IPS-NIHi7 (cell line): ENCODE data around the gene NDUFAF3.
"Not testable (repeated sequence)": the region's sequence is repeated elsewhere in the genome, so short reads cannot be mapped to it uniquely, and the experiment has no call there.

ENCODE experiments used
- DNase-seq: peaks from one replicate; pipeline ENCODE4 v3.0.0; 2012; ENCODE audit warnings: mixed read lengths; ENCODE audit errors: extremely low spot score

NDUFAF3 gene

DNA sequence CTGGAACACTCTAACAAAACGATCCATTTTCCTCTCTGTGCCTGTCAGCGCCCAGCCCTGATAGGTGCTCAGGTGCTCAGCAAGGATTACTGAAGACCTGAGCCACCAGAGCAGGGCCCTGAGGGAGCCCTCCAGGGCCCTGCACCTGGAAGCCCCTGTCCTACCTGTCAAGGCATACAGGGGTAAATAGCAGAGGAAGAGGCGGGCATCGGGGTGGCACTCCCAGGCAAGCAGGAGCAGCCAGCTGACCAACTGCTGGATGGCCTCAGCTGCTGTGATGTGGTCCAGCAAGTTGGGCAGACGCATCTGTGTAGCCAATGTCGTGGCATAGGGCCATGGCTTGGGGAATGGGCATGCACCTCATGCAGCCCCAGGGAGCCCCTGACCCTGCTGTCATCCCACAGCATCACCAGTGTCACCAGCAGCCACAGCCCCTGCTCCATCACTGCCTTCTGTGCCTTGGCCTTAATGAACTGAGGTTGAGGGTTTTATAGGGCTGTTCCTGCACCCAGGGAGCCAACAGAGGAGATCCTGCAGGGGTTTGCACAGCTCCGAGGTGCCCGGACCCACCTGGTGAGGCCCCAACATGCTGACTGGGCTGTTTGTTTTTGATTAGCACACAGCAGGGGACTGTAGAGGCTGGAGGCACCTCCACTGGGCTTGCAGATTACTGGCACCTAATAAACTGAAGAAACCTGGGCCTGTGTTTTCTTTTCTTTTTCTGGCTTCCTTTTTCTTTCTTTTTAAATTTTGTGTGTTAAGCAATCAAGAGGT is 22.6 kb upstream of the NDUFAF3 start:
- no peak for DNase-seq

DNA sequence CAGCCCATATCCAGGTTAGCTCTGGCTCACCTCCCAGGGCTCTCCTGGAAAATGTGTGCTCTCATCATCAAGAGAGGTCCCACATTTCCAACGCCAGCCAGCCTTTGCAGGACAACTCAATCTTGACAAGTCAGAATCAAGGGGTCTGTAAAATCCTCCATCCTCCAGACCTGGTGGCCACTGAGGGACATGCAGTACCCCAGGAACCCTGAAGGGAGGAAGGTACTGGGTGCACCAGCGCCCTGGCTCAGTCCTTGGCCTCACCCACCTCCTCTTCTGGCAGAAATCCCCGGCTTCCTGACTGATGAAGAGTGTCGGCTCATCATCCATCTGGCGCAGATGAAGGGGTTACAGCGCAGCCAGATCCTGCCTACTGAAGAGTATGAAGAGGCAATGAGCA is 20.8 kb upstream of the NDUFAF3 start:
- DNase-seq, result no peak

DNA sequence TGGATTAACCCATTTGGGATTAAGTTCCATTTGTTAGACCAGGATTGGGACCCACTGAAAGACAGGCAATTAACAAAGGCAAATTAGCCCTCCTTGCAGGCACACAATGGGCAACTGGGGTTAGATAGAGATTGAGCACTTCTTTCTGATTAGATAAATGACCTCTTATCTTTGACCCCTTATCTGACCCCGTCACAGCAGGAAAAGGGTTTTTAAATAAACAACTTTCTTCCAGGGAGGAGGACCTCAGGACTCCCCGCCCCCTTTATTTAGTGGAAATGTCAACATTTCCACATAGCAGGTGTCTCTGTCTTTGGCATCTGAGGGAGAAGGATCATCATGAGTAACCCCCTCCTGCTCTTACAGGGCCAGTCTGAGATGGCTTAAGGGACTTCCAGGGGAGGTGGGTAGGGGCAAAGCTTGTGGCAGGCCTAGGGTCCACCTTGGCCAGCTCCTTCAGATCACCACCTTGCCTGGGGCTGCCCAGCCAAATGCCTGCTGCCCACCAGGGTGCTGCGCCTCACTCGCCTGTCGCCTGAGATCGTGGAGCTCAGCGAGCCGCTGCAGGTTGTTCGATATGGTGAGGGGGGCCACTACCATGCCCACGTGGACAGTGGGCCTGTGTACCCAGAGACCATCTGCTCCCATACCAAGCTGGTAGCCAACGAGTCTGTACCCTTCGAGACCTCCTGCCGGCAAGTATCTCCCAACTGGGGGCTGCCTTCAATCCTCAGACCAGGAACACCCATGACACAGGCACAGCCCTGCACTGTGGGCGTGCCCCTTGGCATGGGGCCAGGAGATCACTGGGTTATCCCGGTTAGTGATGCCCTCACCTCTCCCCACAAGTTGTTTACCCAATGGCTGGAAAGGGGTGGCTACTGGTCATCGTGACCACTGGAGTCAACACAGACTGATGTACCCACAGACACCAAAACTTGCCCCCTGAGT is 17.3 kb upstream of the NDUFAF3 start:
- DNase-seq, result no peak

DNA sequence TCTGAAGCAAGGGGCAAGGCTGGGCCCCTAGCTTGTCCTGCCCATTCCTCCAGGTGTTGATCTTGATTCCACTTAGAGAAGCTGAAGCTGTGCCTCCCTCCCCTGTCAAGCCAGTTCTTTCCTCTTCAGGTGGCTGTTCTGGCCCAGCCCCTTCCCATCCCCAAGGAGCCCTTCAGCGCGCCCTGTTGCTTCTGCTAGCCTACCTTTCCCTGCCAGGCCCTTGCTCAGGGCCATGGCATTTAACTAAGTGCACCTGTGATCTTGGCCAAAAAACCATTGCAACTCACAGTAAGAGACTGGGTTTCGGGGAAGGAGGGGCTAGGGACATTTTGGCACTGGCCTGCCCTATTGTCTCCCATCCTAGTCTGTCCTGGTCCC is 16.6 kb upstream of the NDUFAF3 start:
- no peak for DNase-seq

DNA sequence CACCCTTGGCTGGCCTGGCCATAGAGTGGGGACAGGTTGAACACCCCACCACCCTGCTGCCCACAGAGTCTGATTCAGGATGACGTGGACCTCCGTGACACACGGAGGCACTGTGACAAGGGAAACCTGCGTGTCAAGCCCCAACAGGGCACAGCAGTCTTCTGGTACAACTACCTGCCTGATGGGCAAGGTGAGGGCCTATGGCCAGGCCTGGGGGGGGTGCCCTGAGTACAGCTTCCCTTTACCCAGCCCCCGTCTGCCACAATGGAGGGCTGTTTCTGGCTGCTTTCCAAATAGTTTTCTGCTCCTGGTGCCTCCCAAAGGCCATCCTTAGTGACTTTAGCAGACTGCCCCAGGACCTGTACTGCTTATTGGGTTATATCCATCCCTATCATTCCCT is 15.9 kb upstream of the NDUFAF3 start:
- DNase-seq, result no peak

DNA sequence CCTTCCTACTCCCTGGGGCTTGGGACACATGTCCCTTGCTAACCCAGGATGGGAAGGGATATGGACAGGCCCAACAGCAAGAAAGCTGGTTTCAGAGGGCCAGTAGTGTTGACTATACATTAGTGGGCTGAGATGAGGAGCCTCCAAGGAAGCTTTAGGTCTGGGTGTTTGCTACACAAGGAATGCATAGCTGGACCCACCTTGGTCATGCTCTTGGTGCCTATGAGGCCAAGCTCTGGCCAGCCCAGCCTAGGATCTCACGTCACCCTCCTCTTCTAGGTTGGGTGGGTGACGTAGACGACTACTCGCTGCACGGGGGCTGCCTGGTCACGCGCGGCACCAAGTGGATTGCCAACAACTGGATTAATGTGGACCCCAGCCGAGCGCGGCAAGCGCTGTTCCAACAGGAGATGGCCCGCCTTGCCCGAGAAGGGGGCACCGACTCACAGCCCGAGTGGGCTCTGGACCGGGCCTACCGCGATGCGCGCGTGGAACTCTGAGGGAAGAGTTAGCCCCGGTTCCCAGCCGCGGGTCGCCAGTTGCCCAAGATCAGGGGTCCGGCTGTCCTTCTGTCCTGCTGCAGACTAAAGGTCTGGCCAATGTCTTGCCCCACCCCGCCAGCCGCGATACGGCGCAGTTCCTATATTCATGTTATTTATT is 15.4 kb upstream of the NDUFAF3 start:
- DNase-seq, result no peak

DNA sequence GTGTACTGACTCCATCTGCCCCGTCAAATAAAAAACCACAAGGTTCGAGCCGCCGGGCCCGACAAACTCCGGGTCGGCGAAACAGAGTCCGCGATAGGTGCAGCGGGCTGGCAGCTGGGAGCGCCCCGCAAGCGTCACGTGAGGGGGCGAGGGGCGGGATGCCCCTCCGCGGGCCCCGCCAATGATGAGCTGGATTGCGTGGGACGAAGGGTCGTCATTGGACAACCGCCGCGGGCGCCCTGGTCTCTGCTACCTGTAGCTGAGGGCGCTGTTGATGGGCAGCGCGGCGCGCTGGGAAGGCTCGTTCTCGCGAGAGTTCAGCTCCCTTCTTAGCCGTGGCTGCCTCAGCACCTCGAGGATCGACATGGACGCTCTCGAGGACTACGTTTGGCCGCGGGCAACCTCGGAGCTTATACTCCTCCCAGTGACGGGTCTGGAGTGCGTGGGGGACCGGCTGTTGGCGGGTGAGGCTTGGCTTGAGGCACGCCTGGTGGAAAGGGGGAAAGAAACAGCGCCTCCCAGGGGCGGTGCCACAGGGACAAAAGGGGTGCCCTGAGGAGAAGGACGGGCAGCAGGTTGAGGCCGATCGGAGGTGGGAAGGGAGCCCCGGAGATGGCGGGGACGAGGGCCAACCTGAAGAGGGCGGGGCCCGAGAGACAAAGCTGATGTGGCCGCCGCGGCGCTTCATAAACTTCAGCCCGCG is 14.7 kb upstream of the NDUFAF3 start, which contains the start of gene WDR6:
Gene WDR6 (plus strand): TSS at position 324 of the 703 bp plus-strand sequence. CDS start 41 bp downstream, at position 365.
- peak; percentile 98 for DNase-seq

DNA sequence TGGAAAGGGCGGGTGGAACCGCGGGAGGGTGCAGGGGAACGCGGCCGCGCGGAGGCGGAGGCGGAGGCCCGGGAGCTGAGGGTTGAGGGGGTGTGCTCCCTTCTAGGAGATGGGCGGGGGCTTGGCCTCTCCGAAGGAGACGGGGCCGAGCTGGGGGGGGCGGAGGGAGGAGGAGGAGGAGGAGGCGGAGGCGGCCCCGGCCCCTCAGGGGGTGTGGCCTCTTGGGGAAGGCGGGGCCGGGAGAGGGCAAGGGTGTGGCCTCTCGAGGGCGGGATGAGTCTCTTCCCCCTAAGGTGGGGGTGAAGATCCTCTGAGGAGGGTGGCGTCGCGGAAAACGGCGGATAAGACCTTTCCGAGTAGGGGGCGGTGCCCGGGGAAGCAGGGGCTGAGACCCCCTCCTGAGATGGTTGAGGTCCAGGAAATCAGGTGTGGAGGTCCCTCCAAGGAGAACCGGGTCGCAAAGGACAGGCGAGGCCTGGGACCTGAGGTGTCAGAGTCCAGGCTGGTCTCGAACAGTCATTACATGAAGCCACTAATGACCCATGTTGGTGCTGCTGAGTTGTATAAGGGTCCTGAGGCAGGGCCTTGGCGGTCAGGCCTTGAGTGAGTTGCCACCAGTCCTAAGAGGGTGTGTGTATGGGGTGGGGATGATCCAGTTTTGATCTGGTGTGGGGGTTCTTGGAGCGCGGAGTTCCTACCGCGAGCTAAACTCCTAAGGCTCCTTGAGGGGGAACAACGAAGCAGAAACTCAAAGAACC is 14.0 kb upstream of the NDUFAF3 start:
- peak; percentile 88 for DNase-seq

DNA sequence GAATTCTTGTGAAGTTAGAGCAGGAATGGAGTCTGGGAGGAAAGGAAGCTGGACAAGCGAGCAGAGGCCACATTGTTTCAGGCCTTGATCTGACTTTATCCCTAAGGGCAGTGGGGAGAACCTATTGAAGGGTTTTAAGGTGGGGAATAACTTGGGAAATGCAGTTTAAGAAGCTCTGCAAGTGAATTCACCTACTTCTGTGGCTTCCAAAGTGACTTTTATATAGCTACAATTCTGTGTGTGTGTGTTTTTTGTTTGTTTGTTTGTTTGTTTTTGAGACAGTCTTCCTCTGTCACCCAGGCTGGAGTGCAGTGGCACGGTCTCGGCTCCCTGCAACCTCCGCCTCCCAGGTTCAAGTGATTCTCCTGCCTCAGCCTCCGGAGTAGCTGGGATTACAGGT is 13.3 kb upstream of the NDUFAF3 start:
- not testable (repeated sequence) for DNase-seq

DNA sequence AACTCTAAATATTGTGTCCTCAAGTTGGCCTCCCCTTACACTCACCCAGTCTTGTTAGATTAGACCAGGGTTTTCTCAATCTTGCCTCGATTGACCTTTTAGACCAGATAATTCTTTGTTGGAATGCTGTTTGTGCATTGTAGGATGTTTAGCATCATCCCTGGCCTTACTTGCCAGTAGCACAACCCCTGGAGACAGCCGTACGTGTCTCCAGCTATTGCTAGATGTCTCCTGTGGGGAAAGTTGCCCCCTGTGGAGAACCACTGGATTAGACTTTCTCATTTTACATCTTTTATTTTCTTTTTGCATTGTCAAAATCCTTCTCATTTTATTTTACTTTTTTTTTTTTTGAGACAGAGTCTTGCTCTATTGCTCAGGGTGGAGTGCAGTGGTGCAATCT is 12.5 kb upstream of the NDUFAF3 start:
- no peak for DNase-seq

DNA sequence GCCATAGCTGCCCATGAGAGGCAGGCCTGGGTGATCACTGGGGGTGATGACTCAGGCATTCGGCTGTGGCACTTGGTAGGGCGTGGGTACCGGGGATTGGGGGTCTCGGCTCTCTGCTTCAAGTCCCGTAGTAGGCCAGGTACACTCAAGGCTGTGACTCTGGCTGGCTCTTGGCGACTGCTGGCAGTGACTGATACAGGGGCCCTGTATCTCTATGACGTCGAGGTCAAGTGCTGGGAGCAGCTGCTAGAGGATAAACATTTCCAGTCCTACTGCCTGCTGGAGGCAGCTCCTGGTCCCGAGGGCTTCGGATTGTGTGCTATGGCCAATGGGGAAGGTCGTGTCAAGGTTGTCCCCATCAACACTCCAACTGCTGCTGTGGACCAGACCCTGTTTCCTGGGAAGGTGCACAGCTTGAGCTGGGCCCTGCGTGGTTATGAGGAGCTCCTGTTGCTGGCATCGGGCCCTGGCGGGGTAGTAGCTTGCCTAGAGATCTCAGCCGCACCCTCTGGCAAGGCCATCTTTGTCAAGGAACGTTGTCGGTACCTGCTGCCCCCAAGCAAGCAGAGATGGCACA is 9.4 kb upstream of the NDUFAF3 start:
- no peak for DNase-seq

DNA sequence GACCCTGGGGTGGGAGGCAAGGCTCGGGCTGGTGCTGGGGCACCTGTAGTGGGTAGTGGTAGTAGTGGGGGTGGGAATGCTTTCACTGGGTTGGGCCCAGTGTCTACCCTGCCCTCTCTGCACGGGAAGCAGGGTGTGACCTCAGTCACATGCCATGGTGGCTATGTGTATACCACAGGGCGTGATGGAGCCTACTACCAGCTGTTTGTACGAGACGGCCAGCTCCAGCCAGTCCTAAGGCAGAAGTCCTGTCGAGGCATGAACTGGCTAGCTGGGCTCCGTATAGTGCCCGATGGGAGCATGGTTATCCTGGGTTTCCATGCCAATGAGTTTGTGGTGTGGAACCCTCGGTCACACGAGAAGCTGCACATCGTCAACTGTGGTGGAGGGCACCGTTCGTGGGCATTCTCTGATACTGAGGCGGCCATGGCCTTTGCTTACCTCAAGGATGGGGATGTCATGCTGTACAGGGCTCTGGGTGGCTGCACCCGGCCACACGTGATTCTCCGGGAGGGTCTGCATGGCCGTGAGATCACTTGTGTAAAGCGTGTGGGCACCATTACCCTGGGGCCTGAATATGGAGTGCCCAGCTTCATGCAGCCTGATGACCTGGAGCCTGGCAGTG is 8.7 kb upstream of the NDUFAF3 start:
- no peak for DNase-seq

DNA sequence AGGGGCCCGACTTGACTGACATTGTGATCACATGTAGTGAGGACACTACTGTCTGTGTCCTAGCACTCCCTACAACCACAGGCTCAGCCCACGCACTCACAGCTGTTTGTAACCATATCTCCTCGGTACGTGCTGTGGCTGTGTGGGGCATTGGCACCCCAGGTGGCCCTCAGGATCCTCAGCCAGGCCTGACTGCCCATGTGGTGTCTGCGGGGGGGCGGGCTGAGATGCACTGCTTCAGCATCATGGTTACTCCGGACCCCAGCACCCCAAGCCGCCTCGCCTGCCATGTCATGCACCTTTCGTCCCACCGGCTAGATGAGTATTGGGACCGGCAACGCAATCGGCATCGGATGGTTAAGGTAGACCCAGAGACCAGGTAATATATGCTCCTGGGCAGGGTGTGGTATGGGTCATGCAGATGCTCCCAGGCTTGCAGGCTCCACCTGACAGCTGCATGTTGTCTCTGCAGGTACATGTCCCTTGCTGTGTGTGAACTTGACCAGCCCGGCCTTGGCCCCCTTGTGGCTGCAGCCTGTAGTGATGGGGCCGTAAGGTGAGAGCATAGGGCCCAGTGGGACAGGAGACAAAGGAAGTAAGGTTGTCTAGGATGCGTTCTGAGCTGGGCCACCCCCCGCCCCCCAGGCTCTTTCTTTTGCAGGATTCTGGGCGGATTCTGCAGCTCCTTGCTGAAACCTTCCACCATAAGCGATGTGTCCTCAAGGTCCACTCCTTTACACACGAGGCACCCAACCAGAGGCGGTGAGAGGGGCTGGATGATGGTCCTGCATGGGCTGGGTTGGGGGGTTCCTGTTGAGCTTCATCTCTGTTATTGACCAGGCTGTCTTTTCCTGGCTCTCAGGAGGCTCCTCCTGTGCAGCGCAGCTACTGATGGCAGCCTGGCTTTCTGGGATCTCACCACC is 7.9 kb upstream of the NDUFAF3 start:
- peak; percentile 66 for DNase-seq

DNA sequence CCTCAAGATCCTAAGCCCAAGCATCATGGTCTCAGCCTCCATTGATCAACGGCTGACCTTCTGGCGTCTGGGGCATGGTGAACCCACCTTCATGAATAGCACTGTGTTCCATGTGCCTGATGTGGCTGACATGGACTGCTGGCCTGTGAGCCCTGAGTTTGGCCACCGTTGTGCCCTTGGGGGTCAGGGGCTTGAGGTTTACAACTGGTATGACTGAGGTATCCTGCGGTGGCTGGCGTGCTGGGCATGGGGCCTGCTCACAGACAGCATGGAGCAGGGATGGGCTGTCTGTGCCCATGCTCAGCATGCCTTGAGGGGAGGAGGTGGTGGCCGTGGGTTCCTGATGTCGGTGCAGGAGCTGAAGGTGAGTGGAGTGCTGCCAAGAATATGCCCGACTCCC is 6.8 kb upstream of the NDUFAF3 start:
- DNase-seq, result no peak

DNA sequence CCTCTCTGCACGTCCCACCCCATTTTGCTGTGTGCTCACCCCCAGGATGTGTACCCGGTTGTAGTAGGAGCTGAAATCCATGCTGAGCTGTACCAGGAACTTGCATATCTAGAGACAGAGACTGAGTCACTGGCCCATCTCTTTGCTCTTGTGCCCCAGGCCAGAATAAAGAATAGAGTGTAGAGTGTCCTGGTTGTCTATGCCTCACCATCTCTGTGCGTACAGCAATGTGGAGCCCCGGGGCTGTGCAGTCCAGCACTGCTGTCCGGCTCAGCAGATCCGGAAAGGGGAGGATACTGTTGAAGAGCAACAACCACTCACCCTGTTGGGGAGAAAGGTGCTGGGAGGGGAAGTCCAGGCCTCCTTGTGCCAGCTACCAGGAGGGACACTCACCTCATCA is 6.2 kb upstream of the NDUFAF3 start:
- DNase-seq, result no peak

DNA sequence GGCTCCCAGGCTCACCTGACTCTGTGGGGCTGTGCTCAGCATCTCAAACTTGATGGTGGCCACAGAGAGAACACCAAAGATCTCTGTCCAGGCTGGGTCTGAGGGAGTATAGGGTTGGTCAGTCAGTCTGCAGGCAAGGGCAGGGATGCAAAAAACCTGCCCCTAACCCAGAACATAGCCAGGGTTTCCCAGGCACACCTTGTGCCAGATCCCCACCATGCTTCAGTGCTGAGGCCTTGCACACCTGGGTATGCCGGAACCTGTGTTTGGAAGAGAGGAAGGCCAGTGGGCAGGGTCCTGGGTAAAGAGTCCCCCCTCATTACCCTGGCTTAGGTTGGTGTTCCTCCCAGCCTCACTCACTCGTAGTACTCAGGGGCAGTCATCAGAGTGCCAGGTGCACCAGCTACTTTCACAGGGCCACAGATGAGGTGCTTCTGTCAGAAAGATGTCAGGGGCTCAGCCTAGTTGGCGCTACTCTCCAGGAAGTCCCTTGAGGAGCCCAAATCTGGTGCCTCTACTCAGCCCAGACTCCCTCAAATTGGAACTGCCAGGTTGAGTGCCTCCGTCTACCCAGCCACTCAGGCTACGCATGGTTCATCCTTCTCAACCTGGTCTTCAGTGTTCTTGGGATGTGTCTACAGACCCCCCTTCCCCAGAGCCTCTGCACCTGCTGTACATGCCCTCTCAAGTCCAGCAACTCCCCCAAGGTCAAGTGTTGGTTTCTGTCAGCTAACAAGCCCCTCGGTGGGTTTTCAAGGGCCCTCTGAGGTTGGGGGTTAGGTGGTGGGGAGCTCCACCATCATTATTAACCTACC is 5.3 kb upstream of the NDUFAF3 start:
- no peak for DNase-seq

DNA sequence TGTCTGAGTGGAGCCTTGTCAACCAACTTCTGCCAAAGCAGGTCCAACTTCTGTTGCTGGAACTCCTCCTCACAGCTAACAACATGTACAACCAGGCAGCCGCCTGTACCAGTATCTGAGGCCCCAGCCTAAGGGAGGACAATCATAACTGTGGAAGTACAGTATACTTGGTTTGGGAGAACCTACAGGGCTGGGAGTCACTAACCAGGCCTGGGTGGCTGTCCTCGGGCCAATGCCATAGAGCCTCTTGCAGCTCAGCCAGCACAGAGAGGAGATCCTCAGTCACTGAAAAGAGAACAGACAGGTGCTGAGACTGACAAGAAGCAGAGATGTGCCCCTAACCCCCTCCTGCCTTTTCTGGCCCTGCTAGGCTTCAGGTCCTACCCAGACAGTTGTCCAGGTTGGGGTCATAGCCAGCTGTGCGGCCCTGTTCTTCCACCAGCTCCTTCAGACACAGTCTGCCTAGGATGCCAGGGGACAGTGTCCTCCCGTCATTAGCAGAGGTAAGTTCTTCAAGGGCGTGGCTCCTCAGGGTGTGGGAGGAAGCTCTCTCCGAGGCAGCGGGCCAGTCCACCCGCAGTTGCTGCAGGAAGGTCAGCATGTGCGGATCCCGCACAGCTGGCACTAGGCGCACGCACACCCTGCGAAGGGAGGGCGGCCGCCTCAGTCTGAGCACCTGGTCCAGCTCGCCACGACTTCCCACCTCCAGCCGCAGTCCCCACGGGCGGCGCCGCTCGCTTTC is 4.5 kb upstream of the NDUFAF3 start:
- no peak for DNase-seq
